K562 (cell line): ENCODE results near the gene USP13. TPM values are rescaled to one million over a fixed set of nuclear protein-coding genes. Genes with fewer than 3 reads are reported as not detected.
A peak's percentile ranks its signal among the peaks of the same experiment; 100 is the strongest.

ENCODE experiments used
- ATAC-seq: fragments of 200-7000 bp; cut with Tn5 transposase; 3 replicates; pipeline ENCODE4 v1.9.1; 2020; ENCODE audit warnings: moderate library complexity
- BruUV-seq: library from RNA; stranded (reverse); fragments of 400-500 nt; replicated peaks from 2 replicates; lab custom pipeline; 2021; lab: Mats Ljungman, UMichigan
- CTCF ChIA-PET: fragments of 300-600 bp; formaldehyde crosslinking; extraction: SDS; loops from one replicate; lab custom pipeline; 2021; ENCODE audit warnings: low intra/inter-chr PET ratio; lab: Yijun Ruan, JAX
- POLR2A ChIA-PET: fragments of 300-600, 350-650 bp; sonication (Branson Sonifier 250); formaldehyde crosslinking; extraction: SDS; loops from one replicate; lab custom pipeline; 2021; ENCODE audit warnings: antibody characterized with exemption, inconsistent platforms; lab: Yijun Ruan, JAX
- DNase-seq, 4 experiments: peaks; one replicate each; pipeline versions ENCODE4 v3.0.0 to v3.0.0-alpha.2; 2011 to 2018; ENCODE audit warnings: low spot score in 3 of 4, mixed read lengths in 3 of 4; ENCODE audit errors: extremely low read depth in 1 of 4
- FAIRE-seq: peaks from 2 replicates; lab custom pipeline; 2011; peaks lifted over from hg19 to GRCh38; lab: Jason Lieb, UNC
- H2AFZ ChIP-seq: 2 replicates; pipeline ENCODE4 v1.6.0; 2011; ENCODE audit warnings: low read depth, low read length, control low read depth, inconsistent platforms
- H3K27ac ChIP-seq: fragments of 200-600 bp; 3 replicates; pipeline ENCODE4 v1.8.0; 2011; ENCODE audit warnings: low read depth, mild to moderate bottlenecking, control low read depth, inconsistent platforms, low read length, moderate library complexity, mixed read lengths; ENCODE audit errors: extremely low read depth
- H3K27me3 ChIP-seq, 2 experiments: fragments of 300-600 bp in 1 of 2; 2 replicates in 1 of 2; 3 replicates in 1 of 2; pipeline versions ENCODE4 v1.6.0 to v1.8.0; 2011; ENCODE audit warnings: inconsistent platforms in 2 of 2, low read length in 2 of 2, mild to moderate bottlenecking in 1 of 2, mixed read lengths in 1 of 2, moderate library complexity in 1 of 2; ENCODE audit not compliant: control insufficient read depth in 2 of 2, insufficient read depth in 2 of 2
- H3K36me3 ChIP-seq: fragments of 300-600 bp; 3 replicates; pipeline ENCODE4 v1.8.0; 2011; ENCODE audit warnings: mild to moderate bottlenecking, low read length, inconsistent platforms; ENCODE audit not compliant: control insufficient read depth, insufficient read depth
- H3K4me1 ChIP-seq, 2 experiments: fragments of 200-600 bp in 1 of 2; replicated peaks in 1 of 2; 2 replicates in 1 of 2; 3 replicates in 1 of 2; pipeline versions ENCODE4 v1.5.1 to v1.8.0; 2011; ENCODE audit warnings: inconsistent platforms in 2 of 2, low read length in 2 of 2, mild to moderate bottlenecking in 1 of 2, mixed read lengths in 1 of 2, moderate library complexity in 1 of 2; ENCODE audit not compliant: control insufficient read depth in 2 of 2, insufficient read depth in 2 of 2
- H3K4me2 ChIP-seq: 2 replicates; pipeline ENCODE4 v1.6.1; 2011; ENCODE audit warnings: low read length, control low read depth, inconsistent platforms, mixed read lengths; ENCODE audit not compliant: insufficient read depth
- H3K4me3 ChIP-seq: fragments of 200-600 bp; sonication (generic), shearing (Covaris generic); 2 replicates; pipeline ENCODE4 v1.5.1; 2016; ENCODE audit warnings: control low read depth, inconsistent platforms
- H3K79me2 ChIP-seq: fragments of 200-600 bp; 3 replicates; pipeline ENCODE4 v1.8.0; 2011; ENCODE audit warnings: low read length, inconsistent platforms; ENCODE audit not compliant: control insufficient read depth, insufficient read depth
- H3K9ac ChIP-seq, 2 experiments: 2 replicates each; pipeline versions ENCODE4 v1.6.0 to v1.6.1; 2011; ENCODE audit warnings: low read depth in 2 of 2, low read length in 2 of 2, control low read depth in 1 of 2, inconsistent platforms in 1 of 2, mild to moderate bottlenecking in 1 of 2, mixed read lengths in 1 of 2; ENCODE audit not compliant: insufficient read depth in 1 of 2
- H3K9me1 ChIP-seq: one replicate; pipeline ENCODE4 v1.6.0; 2011; ENCODE audit warnings: inconsistent platforms, mild to moderate bottlenecking, low read length, moderate library complexity; ENCODE audit not compliant: control insufficient read depth, insufficient read depth
- H3K9me3 ChIP-seq: replicated peaks from 2 replicates; pipeline ENCODE4 v1.5.1; 2011; ENCODE audit warnings: low read depth, low read length, inconsistent platforms; ENCODE audit not compliant: control insufficient read depth, insufficient read depth
- H4K20me1 ChIP-seq: replicated peaks from 2 replicates; pipeline ENCODE4 v1.6.1; 2011; ENCODE audit warnings: low read length, inconsistent platforms, mixed read lengths; ENCODE audit not compliant: control insufficient read depth, insufficient read depth
- FOXK2 ChIP-seq, 2 experiments: fragments of 450-650 bp; IDR thresholded peaks in 1 of 2; conservative IDR thresholded peaks in 1 of 2; 2 replicates each; pipeline ENCODE4 v1.6.1; 2016; ENCODE audit warnings: low read depth in 2 of 2, mild to moderate bottlenecking in 1 of 2
- SPI1 ChIP-seq: IDR thresholded peaks from 2 replicates; pipeline ENCODE4 v1.6.1; 2011; ENCODE audit warnings: low read depth, low read length, control low read depth, borderline replicate concordance
- TEAD2 ChIP-seq: fragments of 450-650 bp; IDR thresholded peaks from 2 replicates; pipeline ENCODE4 v1.6.1; 2016; ENCODE audit warnings: missing genetic modification characterization, control low read depth, missing compliant biosample characterization
- ZBTB11 ChIP-seq, 3 experiments: fragments of 200-800 bp in 1 of 3; fragments of 250-450 bp in 1 of 3; fragments of 450-650 bp in 1 of 3; sonication (Bioruptor Pico) in 1 of 3; sonication (Bioruptor generic) in 1 of 3; formaldehyde crosslinking in 1 of 3; IDR thresholded peaks; 2 replicates each; pipeline versions ENCODE4 v1.6.1 to v1.8.0; 2016 to 2022; ENCODE audit warnings: mild to moderate bottlenecking in 2 of 3, missing genetic modification characterization in 2 of 3, missing compliant biosample characterization in 1 of 3, moderate library complexity in 1 of 3
- WGBS: fragments of 100-300 bp; shearing (Covaris generic); methylation state at CpG from one replicate; pipeline ENCODE4 v1.1.6; 2016; ENCODE audit warnings: low coverage, mixed read lengths; ENCODE audit not compliant: insufficient coverage; ENCODE audit errors: missing lambda C conversion rate; 5-methylcytosine and 5-hydroxymethylcytosine counted together
- in situ Hi-C: fragments of 300-500 bp; cut with MboI; formaldehyde crosslinking; loops from 4 replicates; pipeline ENCODE4 v1.15.0; 2018; ENCODE audit warnings: inconsistent platforms, mixed read lengths
- intact Hi-C: fragments of 100-400 bp; cut with micrococcal nuclease; formaldehyde crosslinking; loops from 2 replicates; pipeline ENCODE4 v1.14.2; 2022
- polyA plus RNA-seq, 8 experiments: library from polyadenylated mRNA; depleted of rRNA in 4 of 8; stranded (reverse) in 5 of 8; unstranded in 3 of 8; fragments of >200 nt; fragmentation: Nextera tagmentation in 2 of 8; fragmentation: Illumina TruSeq in 1 of 8; extraction: Ambion mirVana in 2 of 8; extraction: Trizol in 1 of 8; gene quantifications; 2 replicates each; pipeline versions ENCODE4 v1.2.1 to v1.2.3, GENCODE V29; 2011 to 2014; ENCODE audit warnings: inconsistent platforms in 1 of 8, missing spikeins in 1 of 8
- total RNA-seq, 7 experiments: library from RNA; depleted of rRNA in 6 of 7; stranded (reverse); fragments of >200 nt in 6 of 7; fragmentation: Illumina TruSeq in 2 of 7; extraction: Trizol in 2 of 7; gene quantifications; 2 replicates each; pipeline versions ENCODE4 v1.2.1 to v1.2.3, GENCODE V29; 2011 to 2021; ENCODE audit warnings: low replicate concordance in 1 of 7

The USP13 gene
- total and polyA plus RNA-seq, 9 of the 15 experiments (the other 6 are each of a cell fraction or from before 2014, with no cell fraction given) = 0.11 to 2.3 (median 0.51) TPM

GRCh38 chr3:179606534-179607085 lies 46.2 kb upstream of the USP13 start:
- in situ Hi-C loops = no loop called here
- Histone ChIP-seq H3K9me3 (no peaks in the 10 kb centered on the region), H3K4me2 (no peak overlapping the region), H3K36me3 (peaks cover 61% of the 10 kb centered on the region), H2AFZ (no peak overlapping the region)
- CTCF ChIA-PET = no interaction called here
- WGBS = 93% methylated on average over 4 of the region's 4 CpGs
- no peak for TF ChIP-seq FOXK2 (conservative IDR thresholded peaks at IDR 0.05 in 1 of 2, IDR thresholded peaks at IDR 0.05 in 1 of 2; ENCODE audit: low read depth in 2 of 2)
- no peak for TF ChIP-seq ZBTB11 (CRISPR knock-in tag; IDR thresholded peaks at IDR 0.05)
- no peak for TF ChIP-seq TEAD2 (tag)
- TF ChIP-seq SPI1 = peak; percentile 35; the same call in 1 of the 2 replicates
- TF ChIP-seq, all 486 proteins: peak for 1
- Histone ChIP-seq H3K79me2 (peaks cover 95% of the 10 kb centered on the region), H3K27me3 (no peaks in the 10 kb centered on the region), H3K9ac (no peak overlapping the region), H3K27ac (no peak overlapping the region), H3K4me1 (peaks cover 10 to 29% of the 10 kb centered on the region in 2 experiments; a peak in 4 of 5 replicates), H4K20me1 (no peaks in the 10 kb centered on the region), H3K4me3 (no peak overlapping the region), H3K9me1 (no peaks in the 10 kb centered on the region)
- intact Hi-C loops = no loop called here
- POLR2A ChIA-PET = interaction anchor here (1.0 to 1.7 kb wide), 2 partner anchors 9 to 23 kb away, joined by 3 to 7 read pairs; no protein-coding TSS in a partner anchor
- no TSS peak for BruUV-seq
- no peak for DNase-seq
- FAIRE-seq = no peak
- ATAC-seq = no peak
